GM18508 (cell line): Measurements from ENCODE around the gene ZNF444.
A peak's percentile ranks its signal among the peaks of the same experiment; 100 is the strongest.

ENCODE experiments used
- ATAC-seq: cut with Tn5 transposase; IDR thresholded peaks from one replicate; pipeline ENCODE4 v1.9.1; 2021; ENCODE audit warnings: moderate number of reproducible peaks; ENCODE audit not compliant: insufficient read depth, unreplicated experiment

The ZNF444 gene

GRCh38 chr19:56106397-56106849, 34.7 kb upstream of the ZNF444 start:
- no peak for ATAC-seq

- ATAC-seq: no peak
Observed at GRCh38 chr19:56106993-56107392, 34.1 kb upstream of the ZNF444 start.

GRCh38 chr19:56107626-56108351, 33.3 kb upstream of the ZNF444 start:
- ATAC-seq: no peak

- ATAC-seq: no peak
Observed at GRCh38 chr19:56108447-56109195, 32.5 kb upstream of the ZNF444 start.

GRCh38 chr19:56109226-56109625, 31.9 kb upstream of the ZNF444 start:
- no peak for ATAC-seq

GRCh38 chr19:56110515-56111448, 30.3 kb upstream of the ZNF444 start:
- ATAC-seq: no peak

GRCh38 chr19:56111601-56112312, 29.3 kb upstream of the ZNF444 start:
- peak; percentile 59 for ATAC-seq

GRCh38 chr19:56112313-56112709, 28.8 kb upstream of the ZNF444 start:
- ATAC-seq: no peak

GRCh38 chr19:56113074-56113632, 27.9 kb upstream of the ZNF444 start:
- ATAC-seq: no peak

GRCh38 chr19:56114051-56114777, 26.9 kb upstream of the ZNF444 start:
- no peak for ATAC-seq

GRCh38 chr19:56114778-56115110, 26.3 kb upstream of the ZNF444 start:
- ATAC-seq: no peak

GRCh38 chr19:56115490-56115889, 25.6 kb upstream of the ZNF444 start:
- no peak for ATAC-seq

GRCh38 chr19:56116606-56117005, 24.5 kb upstream of the ZNF444 start:
- no peak for ATAC-seq

- no peak for ATAC-seq
Observed at GRCh38 chr19:56117376-56117884, 23.7 kb upstream of the ZNF444 start.

- ATAC-seq: no peak
Observed at GRCh38 chr19:56117889-56118288, 23.2 kb upstream of the ZNF444 start.

GRCh38 chr19:56118666-56119581, 22.2 kb upstream of the ZNF444 start:
- ATAC-seq: no peak

- no peak for ATAC-seq
Observed at GRCh38 chr19:56119582-56119978, 21.5 kb upstream of the ZNF444 start.

GRCh38 chr19:56120002-56120370, 21.1 kb upstream of the ZNF444 start:
- no peak for ATAC-seq
